Heart left ventricle (tissue), 13 donors: Measurements from ENCODE around the gene TDRD7.

Experiments used
- CTCF ChIP-seq, 12 donors: fragments of 200-600 bp; sonication (generic) in 4 of 12; IDR thresholded peaks; one replicate each; pipeline versions ENCODE4 v1.5.0 to v1.8.0; 2018 to 2022; ENCODE audit warnings: antibody characterized with exemption in 12 of 12, mild to moderate bottlenecking in 5 of 12
- POLR2A ChIP-seq, 2 donors: fragments of 450-650 bp; IDR thresholded peaks; one replicate each; pipeline ENCODE4 v1.6.1; 2017; ENCODE audit warnings: antibody characterized with exemption in 2 of 2, mild to moderate bottlenecking in 2 of 2, moderate library complexity in 2 of 2
- donor health status: ischemic (EF 13 %, LVEDD 7.1; RV severe dilation, severe dysfunction).
- donor health status: DM: no; HTN: yes; CAD: no.
- donor health status: DM: no; HTN: no; CAD: no.
- donor health status: ischemic (EF 25% LVEDD 6.9; RV normal size, moderate dysfunction).
- donor health status: ischemic (EF 25% LVEDD 5.7; RV mildly dilated, moderate dysfunction).
- donor health status: ischemic (EF 35%, LVEDD 5.7; RV mildly dilated, moderate dysfunction).
- donor health status: nonischemic (EF 11% LVEDD 7.7; RV severe dilation, severe dysfunction).
- donor health status: DM: yes; HTN: yes; CAD: no.
- donor health status: PGD.
- donor health status: ischemic (EF 29% LVEDD 5.4; RV normal size, mild dysfunction).
- donor health status: nonischemic (EF 23%, LVEDD 6.1; RV moderate dilation, normal function).

- TF ChIP-seq CTCF (IDR thresholded peaks at IDR 0.05) (no peak), POLR2A (IDR thresholded peaks at IDR 0.05) (no peak)
Observed at GRCh38 chr9:97480174-97480573, 68.3 kb downstream of the TDRD7 start.
